Transverse colon (tissue), 3 donors: Measurements from ENCODE around the gene IL4R.

Source experiments
- CTCF ChIP-seq, 5 experiments: fragments of 200-600 bp in 3 of 5; fragments of 450-650 bp in 2 of 5; sonication (generic) in 3 of 5; IDR thresholded peaks; 1 replicate in 2 of 5; 2 replicates in 3 of 5; pipeline ENCODE4 v1.5.1; 2016 to 2017; ENCODE audit warnings: antibody characterized with exemption in 5 of 5, inconsistent platforms in 3 of 5, mild to moderate bottlenecking in 2 of 5, moderate library complexity in 1 of 5
- POLR2A ChIP-seq: fragments of 450-650 bp; IDR thresholded peaks from one replicate; pipeline ENCODE4 v1.6.1; 2016; ENCODE audit warnings: antibody characterized with exemption, mild to moderate bottlenecking, moderate library complexity

- TF ChIP-seq POLR2A (no peak), CTCF (IDR thresholded peaks at IDR 0.05) (no peak)
Measured at GRCh38 chr16:27291106-27291505, 22.7 kb upstream of the IL4R start.
